Breast epithelium (tissue), 4 donors: ENCODE measurements around the gene RSPH3. TPM values are rescaled to one million over a fixed set of nuclear protein-coding genes. Genes with fewer than 3 reads are reported as not detected.
"Not testable (repeated sequence)": the region's sequence is repeated elsewhere in the genome, so short reads cannot be mapped to it uniquely, and the experiment has no call there.

Source experiments
- DNase-seq, 2 donors: peaks; one replicate each; pipeline ENCODE4 v3.0.0-alpha.2; 2019; ENCODE audit warnings: low spot score in 2 of 2
- H3K27ac ChIP-seq, 2 donors: fragments of 200-600 bp; sonication (generic) in 1 of 2; one replicate each; pipeline ENCODE4 v1.5.1; 2016 to 2019; ENCODE audit warnings: mild to moderate bottlenecking in 1 of 2
- H3K27me3 ChIP-seq, 2 donors: fragments of 200-600 bp; sonication (generic) in 1 of 2; one replicate each; pipeline versions ENCODE4 v1.5.1 to v1.6.0; 2017 to 2019; ENCODE audit warnings: control low read depth in 1 of 2, mild to moderate bottlenecking in 1 of 2
- H3K36me3 ChIP-seq: fragments of 200-600 bp; one replicate; pipeline ENCODE4 v1.5.1; 2019
- H3K4me1 ChIP-seq, 2 donors: fragments of 200-600 bp; sonication (generic); one replicate each; pipeline ENCODE4 v1.5.1; 2016 to 2019; ENCODE audit warnings: control low read depth in 1 of 2
- H3K4me3 ChIP-seq, 3 donors: fragments of 200-600 bp; sonication (generic); 1 replicate in 2 of 3; 2 replicates in 1 of 3; pipeline ENCODE4 v1.5.1; 2016 to 2019; ENCODE audit warnings: mild to moderate bottlenecking in 3 of 3, moderate library complexity in 2 of 3
- H3K9me3 ChIP-seq, 2 donors: fragments of 200-600 bp; sonication (generic) in 1 of 2; one replicate each; pipeline ENCODE4 v1.5.1; 2016 to 2019; ENCODE audit warnings: control low read depth in 1 of 2
- POLR2A ChIP-seq: fragments of 450-650 bp; IDR thresholded peaks from one replicate; pipeline ENCODE4 v1.6.1; 2016; ENCODE audit warnings: antibody characterized with exemption, mild to moderate bottlenecking, moderate library complexity
- POLR2AphosphoS5 ChIP-seq, 3 donors: sonication (generic); formaldehyde crosslinking; IDR thresholded peaks; one replicate each; pipeline ENCODE4 v1.6.1; 2017; ENCODE audit warnings: antibody characterized with exemption in 3 of 3
- intact Hi-C: fragments of 100-400 bp; cut with DNase I; formaldehyde crosslinking; loops from one replicate; pipeline ENCODE4 v1.15.1; 2023; ENCODE audit warnings: low total_unique reads
- total RNA-seq, 3 donors: library from RNA; depleted of rRNA; stranded (reverse); fragments of >200 nt; gene quantifications; one replicate each; pipeline ENCODE4 v1.1.0, GENCODE V29; 2016
- TF ChIP-seq, protein P1 (sequence below), 3 donors: fragments of 450-650 bp; IDR thresholded peaks; one replicate each; pipeline ENCODE4 v1.5.1; 2016 to 2017; ENCODE audit warnings: antibody characterized with exemption in 3 of 3, mild to moderate bottlenecking in 3 of 3, moderate library complexity in 3 of 3

RSPH3 gene
- total RNA-seq, 3 donors from 2014 or later: 9.4 to 14.9 (median 9.5) TPM

DNA sequence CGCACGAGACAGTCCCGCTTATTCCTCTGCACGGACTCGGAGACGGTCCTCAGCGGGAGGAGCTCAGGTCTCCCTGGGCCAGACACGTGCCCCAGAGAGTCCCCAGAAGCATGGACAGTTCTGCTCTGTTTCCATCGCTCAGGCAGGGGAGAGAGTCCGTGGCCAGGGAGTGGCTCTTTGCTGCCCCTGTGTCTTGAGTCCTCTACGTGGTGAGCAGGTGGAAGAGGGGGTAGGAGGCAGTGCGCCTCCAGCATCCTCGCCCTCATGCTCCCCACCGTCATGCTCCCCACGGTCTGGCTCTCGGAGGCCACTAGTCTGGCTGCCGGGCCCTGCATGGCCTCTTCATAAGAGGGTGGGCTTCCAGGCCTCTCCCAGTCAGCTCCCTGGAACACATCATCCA is 35.9 kb upstream of the RSPH3 start:
- no peak overlapping the region for H3K4me3 ChIP-seq
- H3K27ac ChIP-seq: no peak overlapping the region
- no peaks in the 10 kb centered on the region for H3K4me1 ChIP-seq
- no peaks in the 10 kb centered on the region for H3K27me3 ChIP-seq
- no peak for TF ChIP-seq POLR2AphosphoS5 (IDR thresholded peaks at IDR 0.05)
- TF ChIP-seq POLR2A: no peak
- TF ChIP-seq, protein P1, sequence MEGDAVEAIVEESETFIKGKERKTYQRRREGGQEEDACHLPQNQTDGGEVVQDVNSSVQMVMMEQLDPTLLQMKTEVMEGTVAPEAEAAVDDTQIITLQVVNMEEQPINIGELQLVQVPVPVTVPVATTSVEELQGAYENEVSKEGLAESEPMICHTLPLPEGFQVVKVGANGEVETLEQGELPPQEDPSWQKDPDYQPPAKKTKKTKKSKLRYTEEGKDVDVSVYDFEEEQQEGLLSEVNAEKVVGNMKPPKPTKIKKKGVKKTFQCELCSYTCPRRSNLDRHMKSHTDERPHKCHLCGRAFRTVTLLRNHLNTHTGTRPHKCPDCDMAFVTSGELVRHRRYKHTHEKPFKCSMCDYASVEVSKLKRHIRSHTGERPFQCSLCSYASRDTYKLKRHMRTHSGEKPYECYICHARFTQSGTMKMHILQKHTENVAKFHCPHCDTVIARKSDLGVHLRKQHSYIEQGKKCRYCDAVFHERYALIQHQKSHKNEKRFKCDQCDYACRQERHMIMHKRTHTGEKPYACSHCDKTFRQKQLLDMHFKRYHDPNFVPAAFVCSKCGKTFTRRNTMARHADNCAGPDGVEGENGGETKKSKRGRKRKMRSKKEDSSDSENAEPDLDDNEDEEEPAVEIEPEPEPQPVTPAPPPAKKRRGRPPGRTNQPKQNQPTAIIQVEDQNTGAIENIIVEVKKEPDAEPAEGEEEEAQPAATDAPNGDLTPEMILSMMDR (IDR thresholded peaks at IDR 0.05): no peak
- no peak for DNase-seq
- intact Hi-C loops: no loop called here
- no peaks in the 10 kb centered on the region for H3K36me3 ChIP-seq
- no peaks in the 10 kb centered on the region for H3K9me3 ChIP-seq

DNA sequence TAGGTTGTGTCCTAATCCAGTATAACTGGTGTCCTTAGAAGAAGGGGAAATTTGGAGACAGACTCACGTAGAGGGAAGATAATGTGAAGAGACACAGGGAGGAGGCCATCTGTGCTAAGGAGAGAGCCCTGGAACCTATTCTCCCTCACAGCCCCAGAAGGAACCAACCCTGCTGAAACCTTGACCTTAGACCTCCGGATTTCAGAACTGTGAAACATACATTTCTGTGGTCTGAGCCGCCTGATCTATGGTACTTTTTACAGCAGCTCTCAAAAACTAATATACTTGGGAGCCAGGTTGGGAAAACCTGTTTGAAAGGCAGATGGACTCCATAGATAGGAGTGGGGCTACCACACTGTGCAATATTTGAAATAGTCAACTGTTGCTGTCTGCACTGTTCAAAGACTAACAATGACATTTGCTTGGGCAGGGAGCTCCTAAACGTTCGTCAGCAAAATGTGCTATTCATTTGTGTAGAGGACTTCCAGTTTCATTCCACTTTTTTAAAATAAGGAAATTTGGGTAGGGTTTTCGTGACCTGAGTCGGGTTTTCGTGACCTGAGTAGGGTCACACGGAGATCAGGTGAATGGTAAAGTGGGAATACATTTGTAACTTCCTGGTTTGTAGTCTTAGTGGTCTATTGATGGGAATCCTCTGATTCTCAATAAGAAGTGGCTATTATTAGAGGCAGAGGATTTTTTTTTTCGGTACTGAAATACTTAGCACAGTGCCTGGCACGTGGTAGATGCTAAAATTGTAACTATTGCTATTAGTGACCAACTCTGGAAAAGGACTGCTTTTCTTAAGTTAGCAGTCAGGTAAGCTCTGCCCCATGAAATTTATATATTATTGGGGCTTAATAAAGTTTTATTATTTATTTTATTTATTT is 33.4 kb upstream of the RSPH3 start:
- no peaks in the 10 kb centered on the region for H3K4me1 ChIP-seq
- H3K4me3 ChIP-seq: no peak overlapping the region
- no peaks in the 10 kb centered on the region for H3K9me3 ChIP-seq
- TF ChIP-seq POLR2A (no peak), POLR2AphosphoS5 (IDR thresholded peaks at IDR 0.05) (no peak)
- TF ChIP-seq, protein P1 (IDR thresholded peaks at IDR 0.05): no peak
- no peak overlapping the region for H3K27ac ChIP-seq
- intact Hi-C loops: no loop called here
- no peaks in the 10 kb centered on the region for H3K27me3 ChIP-seq
- H3K36me3 ChIP-seq: no peaks in the 10 kb centered on the region
- DNase-seq: no peak

DNA sequence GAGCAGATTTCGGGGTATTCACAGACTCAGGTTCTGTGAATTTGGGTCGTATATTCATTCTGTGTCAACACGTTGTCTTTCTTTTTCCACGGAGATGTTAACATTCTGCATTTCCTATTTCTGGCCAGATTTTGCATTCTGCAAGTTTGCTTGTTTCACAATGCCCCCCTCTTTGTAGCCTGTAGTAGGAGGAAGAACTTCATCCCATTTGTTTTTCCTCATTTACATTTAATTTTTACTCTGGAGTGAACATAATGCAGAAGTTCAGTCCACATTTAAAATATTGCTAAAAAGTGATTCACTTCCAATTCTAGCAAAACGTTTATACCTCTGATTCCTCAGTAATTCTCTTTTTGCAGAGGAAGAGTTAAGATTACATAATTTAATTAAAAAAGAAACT is 31.8 kb upstream of the RSPH3 start:
- intact Hi-C loops: no loop called here
- Histone ChIP-seq H3K36me3 (no peaks in the 10 kb centered on the region), H3K4me3 (no peak overlapping the region), H3K4me1 (no peaks in the 10 kb centered on the region), H3K9me3 (no peaks in the 10 kb centered on the region), H3K27me3 (no peaks in the 10 kb centered on the region), H3K27ac (no peak overlapping the region)
- no peak for DNase-seq
- no peak for TF ChIP-seq POLR2A
- no peak for TF ChIP-seq POLR2AphosphoS5 (IDR thresholded peaks at IDR 0.05)
- TF ChIP-seq, protein P1 (IDR thresholded peaks at IDR 0.05): no peak

DNA sequence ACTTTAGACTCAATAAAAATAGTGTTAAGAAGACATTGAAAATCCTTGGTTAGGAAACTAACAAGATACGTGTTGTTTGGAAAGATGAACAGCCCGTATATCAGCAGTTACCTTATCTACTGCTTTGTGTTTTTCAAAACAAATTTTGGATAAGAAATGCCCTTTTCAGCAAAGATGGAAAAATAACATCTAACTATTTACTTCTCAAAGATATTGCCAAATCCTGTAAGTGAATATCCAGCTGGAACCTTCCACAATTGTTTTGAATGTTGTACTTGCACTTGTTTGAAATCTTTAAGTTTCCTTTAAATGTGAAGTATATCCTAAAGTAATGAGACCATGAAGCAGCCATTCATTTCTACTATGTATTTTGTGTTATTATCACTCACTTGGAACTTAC is 30.2 kb upstream of the RSPH3 start:
- TF ChIP-seq POLR2AphosphoS5 (IDR thresholded peaks at IDR 0.05) (no peak), POLR2A (no peak)
- TF ChIP-seq, protein P1 (IDR thresholded peaks at IDR 0.05): no peak
- DNase-seq: no peak
- no peak overlapping the region for H3K27ac ChIP-seq
- no peaks in the 10 kb centered on the region for H3K4me1 ChIP-seq
- no peak overlapping the region for H3K4me3 ChIP-seq
- intact Hi-C loops: no loop called here
- H3K9me3 ChIP-seq: peaks cover 10 to 12% of the 10 kb centered on the region in 2 donors
- H3K36me3 ChIP-seq: no peaks in the 10 kb centered on the region
- no peaks in the 10 kb centered on the region for H3K27me3 ChIP-seq

DNA sequence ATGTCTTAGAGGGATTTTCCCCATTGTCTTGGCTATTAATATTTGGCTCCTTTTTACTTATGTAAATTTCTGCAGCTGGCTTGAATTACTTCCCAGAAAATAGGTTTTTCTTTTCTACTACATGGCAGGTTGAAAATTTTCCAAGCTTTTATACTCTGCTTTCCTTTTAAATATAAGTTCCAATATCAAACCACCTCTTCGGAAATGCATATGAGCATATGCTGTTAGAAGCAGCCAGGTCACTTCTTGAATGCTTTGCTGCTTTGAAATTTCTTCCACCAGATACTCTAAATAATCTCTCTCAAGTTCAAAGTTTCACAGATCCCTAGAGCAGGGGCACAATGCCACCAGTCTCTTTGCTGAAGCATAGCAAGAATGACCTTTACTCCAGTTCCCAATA is 25.2 kb upstream of the RSPH3 start:
- intact Hi-C loops, H3K4me1 ChIP-seq, H3K4me3 ChIP-seq, H3K27ac ChIP-seq, DNase-seq, H3K36me3 ChIP-seq, H3K27me3 ChIP-seq: not testable (repeated sequence)
- H3K9me3 ChIP-seq: peaks cover 19 to 23% of the 10 kb centered on the region in 2 donors
